AG04449 (cell line): ENCODE measurements around the gene RALGDS.
A peak's percentile ranks its signal among the peaks of the same experiment; 100 is the strongest.

Source experiments
- CTCF ChIA-PET: fragments of 350-600 bp; formaldehyde crosslinking; extraction: SDS; loops from one replicate; lab custom pipeline; 2021; ENCODE audit warnings: antibody characterized with exemption; lab: Yijun Ruan, JAX
- POLR2A ChIA-PET: fragments of 400-600, 350-600 bp; formaldehyde crosslinking; extraction: SDS; loops from one replicate; lab custom pipeline; 2020; ENCODE audit warnings: antibody characterized with exemption, inconsistent platforms; lab: Yijun Ruan, JAX
- DNase-seq: peaks from one replicate; pipeline ENCODE4 v3.0.0-alpha.2; 2010; ENCODE audit warnings: low read depth, low spot score
- H3K4me3 ChIP-seq: 2 replicates; pipeline ENCODE4 v1.5.1; 2011; ENCODE audit warnings: low read depth, mild to moderate bottlenecking, control low read depth, low read length
- TF ChIP-seq, protein P1 (sequence below): IDR thresholded peaks from one replicate; pipeline ENCODE4 v1.5.1; 2011; ENCODE audit warnings: mild to moderate bottlenecking, moderate library complexity, low read length, control low read depth, inconsistent platforms; ENCODE audit not compliant: insufficient read depth; ENCODE audit errors: missing control alignments

Gene RALGDS

DNA sequence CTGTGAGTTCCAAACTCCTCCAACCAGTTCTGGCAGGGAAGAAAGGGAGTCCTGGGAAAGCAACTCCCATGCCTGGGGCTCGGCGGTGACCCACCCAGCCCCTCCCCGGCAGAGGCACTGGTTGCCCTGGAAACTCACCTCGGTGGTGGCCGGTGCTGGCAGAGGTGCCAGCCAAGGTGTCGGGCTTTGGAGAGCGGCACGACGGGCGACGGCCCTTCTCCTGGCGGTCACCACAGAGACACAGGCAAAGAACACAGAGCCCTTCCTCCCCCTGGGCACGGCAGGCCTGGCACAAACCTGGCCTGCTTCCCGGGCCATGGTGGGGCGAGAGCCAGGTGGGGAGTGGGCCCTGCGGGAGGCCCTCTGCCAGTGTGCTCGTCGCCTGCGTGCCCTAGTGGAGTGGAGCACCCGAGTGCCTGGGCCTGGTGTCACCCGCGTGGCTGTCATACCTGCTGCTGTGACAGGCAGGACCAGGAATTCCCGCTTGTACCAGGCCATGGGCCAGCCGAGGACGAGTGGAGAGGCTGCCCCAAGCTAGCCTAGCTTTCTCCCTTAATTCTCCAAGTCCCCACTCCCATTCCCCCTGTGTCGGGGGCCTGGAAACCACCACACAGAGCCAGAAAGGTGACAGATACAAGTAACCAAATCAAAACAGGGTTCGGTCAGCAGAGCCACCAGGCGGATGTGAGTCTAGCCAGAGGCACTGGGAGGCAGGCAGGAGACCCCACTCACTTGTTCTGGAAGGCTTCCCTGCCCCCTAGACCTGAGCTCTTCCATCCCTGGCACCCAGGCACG, 8.2 kb upstream of the RALGDS start:
- CTCF ChIA-PET = interaction anchor here (14.0 kb wide), 1 partner anchor 17 kb away, joined by 282 read pairs; no protein-coding TSS in a partner anchor
- H3K4me3 ChIP-seq = no peak overlapping the region
- POLR2A ChIA-PET = no interaction called here
- DNase-seq = no peak
- TF ChIP-seq, protein P1, sequence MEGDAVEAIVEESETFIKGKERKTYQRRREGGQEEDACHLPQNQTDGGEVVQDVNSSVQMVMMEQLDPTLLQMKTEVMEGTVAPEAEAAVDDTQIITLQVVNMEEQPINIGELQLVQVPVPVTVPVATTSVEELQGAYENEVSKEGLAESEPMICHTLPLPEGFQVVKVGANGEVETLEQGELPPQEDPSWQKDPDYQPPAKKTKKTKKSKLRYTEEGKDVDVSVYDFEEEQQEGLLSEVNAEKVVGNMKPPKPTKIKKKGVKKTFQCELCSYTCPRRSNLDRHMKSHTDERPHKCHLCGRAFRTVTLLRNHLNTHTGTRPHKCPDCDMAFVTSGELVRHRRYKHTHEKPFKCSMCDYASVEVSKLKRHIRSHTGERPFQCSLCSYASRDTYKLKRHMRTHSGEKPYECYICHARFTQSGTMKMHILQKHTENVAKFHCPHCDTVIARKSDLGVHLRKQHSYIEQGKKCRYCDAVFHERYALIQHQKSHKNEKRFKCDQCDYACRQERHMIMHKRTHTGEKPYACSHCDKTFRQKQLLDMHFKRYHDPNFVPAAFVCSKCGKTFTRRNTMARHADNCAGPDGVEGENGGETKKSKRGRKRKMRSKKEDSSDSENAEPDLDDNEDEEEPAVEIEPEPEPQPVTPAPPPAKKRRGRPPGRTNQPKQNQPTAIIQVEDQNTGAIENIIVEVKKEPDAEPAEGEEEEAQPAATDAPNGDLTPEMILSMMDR = no peak

DNA sequence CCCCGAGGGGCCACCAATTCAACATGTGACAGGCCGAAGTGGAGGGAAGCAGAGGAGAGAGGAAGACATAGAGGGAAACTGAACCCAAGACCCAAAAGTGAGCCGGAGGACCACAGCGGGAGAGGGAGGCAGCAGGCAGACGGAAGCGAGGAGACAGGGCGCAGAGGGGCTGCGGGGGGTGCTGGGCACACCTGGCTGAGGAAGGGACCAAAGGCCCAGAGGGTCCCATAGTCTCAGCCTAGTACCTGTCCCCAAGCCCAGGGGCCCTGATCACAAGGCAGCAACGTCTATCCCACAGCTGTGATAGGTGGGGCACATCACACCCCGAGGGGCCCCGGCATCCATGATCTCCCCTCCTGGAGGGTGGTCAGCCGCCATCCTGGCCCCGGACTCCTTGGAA, 7.1 kb upstream of the RALGDS start:
- no peak for DNase-seq
- CTCF ChIA-PET = interaction anchor here (14.0 kb wide), 1 partner anchor 18 kb away, joined by 282 read pairs; no protein-coding TSS in a partner anchor
- TF ChIP-seq, protein P1 = no peak
- no peak overlapping the region for H3K4me3 ChIP-seq
- POLR2A ChIA-PET = no interaction called here

DNA sequence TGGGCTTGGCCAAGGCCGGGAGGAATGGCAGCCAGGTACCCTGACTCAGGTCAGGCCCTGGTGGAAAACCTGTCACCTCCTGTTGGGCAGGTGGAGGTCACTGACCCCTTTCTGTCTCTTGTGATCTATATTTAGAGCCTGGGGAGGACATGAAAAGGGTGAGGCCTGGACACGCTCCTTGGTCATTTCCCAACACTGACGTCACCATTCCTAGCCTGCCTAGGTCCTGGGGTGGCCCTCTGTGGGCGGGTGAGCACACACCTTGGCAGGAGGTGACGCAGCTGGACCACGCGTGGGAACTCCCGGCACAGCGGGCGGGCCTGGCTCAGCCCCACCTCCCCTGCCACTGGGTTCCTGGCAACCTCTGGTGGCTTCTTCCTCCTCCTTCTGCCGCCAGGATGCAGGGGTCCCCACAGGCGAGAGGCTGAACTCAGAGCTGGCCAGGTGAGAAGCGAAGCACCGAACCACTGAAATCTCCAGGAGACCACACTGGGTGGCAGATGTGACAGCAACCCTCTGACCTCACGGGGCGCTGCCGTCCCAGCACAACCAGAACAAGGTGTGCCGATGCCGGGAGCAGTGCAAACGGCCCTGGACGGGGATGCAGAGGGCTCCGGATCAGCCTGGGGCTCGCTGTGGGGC, 6.4 kb upstream of the RALGDS start:
- CTCF ChIA-PET = interaction anchor here (14.0 kb wide), 1 partner anchor 19 kb away, joined by 282 read pairs; no protein-coding TSS in a partner anchor
- H3K4me3 ChIP-seq = no peak overlapping the region
- DNase-seq = no peak
- POLR2A ChIA-PET = no interaction called here
- TF ChIP-seq, protein P1 = no peak

DNA sequence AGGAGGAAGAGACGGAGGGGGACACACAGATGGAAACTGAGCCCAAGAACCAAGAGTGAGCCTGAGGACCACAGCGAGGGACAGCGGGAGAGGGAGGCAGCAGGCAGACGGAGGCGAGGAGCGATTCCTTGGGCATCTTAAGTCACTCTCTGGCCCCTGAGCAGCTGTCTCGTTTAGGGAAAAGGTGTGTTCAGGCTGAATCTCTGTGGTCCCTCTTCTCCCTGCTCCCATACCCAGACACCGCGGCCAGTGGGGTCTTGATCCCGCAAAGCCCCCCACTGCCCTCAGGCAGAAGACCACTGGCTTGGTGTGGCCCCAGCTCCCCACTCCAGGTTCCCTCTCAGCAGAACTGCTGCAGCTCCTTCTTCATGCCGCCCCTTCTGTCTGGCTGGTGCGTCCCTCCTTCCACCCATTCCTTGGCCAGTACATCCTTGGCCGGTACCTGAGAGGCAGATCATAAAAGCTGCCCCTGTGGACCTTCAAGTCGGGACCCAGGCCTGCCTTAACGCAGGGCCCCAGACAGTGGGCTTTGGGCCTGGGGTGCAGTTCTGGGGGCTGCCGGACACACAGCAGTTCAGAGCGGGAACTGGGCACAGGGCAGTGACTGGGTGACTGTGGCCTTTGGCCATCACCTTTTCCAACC, 5.8 kb upstream of the RALGDS start:
- no peak for DNase-seq
- CTCF ChIA-PET = interaction anchor here (1.1 to 14.0 kb wide), 2 partner anchors 20 to 63 kb away, joined by 3 to 282 read pairs; no protein-coding TSS in a partner anchor
- H3K4me3 ChIP-seq = peak overlapping the region; percentile 6; the same call in 1 of the 2 replicates
- POLR2A ChIA-PET = no interaction called here
- TF ChIP-seq, protein P1 = no peak

DNA sequence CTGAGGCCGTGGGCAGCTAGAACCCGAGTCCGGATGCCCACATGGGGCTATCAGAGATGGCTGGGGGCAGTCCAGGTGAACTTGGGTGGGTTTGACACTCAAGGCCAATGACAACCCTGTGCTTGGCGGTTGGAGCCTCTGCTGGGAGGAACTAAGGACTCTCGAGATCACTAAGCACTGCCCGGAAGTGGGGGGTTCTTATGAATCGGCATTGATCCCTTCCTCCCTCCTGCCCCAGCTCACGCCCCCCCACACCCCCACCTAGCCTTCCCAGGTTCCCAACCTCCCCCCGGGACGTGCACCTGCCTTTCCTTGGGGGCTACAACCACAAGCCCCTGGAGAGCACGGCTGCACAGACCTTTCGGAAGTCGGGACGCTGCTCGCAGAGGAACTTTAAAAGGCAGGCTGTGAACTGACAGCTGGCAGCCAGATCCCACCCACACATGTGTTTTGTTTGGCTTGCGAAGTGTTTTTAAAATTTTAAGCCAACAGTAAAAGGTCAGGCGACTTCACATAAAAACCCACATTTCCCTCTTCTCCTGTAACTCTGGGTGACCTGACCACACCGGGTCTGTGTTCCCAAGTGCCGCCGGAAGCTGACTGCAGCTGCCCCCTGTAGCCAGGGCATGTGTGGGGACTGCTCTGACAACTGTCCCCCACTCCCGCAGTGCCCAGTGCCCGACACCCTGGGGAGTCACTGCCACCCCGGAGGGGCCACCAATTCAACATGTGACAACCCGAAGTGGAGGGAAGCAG, 5.1 kb upstream of the RALGDS start:
- CTCF ChIA-PET = interaction anchor here (1.1 to 14.0 kb wide), 2 partner anchors 20 to 64 kb away, joined by 3 to 282 read pairs; no protein-coding TSS in a partner anchor
- TF ChIP-seq, protein P1 = no peak
- peak overlapping the region; percentile 34 for H3K4me3 ChIP-seq
- DNase-seq = no peak
- POLR2A ChIA-PET = no interaction called here
